GM18511 (cell line): Measurements from ENCODE around the gene CRACR2A.

ENCODE experiments used
- ATAC-seq: cut with Tn5 transposase; IDR thresholded peaks from one replicate; pipeline ENCODE4 v1.9.1; 2021; ENCODE audit warnings: mild to moderate bottlenecking, moderate library complexity; ENCODE audit not compliant: unreplicated experiment

Gene CRACR2A

GRCh38 chr12:3658327-3659163 lies 94.4 kb downstream of the CRACR2A start:
- no peak for ATAC-seq

GRCh38 chr12:3656946-3657622 lies 95.8 kb downstream of the CRACR2A start:
- no peak for ATAC-seq

GRCh38 chr12:3655328-3655900 lies 97.5 kb downstream of the CRACR2A start:
- no peak for ATAC-seq

GRCh38 chr12:3651585-3652424 lies 101.1 kb downstream of the CRACR2A start:
- no peak for ATAC-seq

- ATAC-seq: no peak
These were observed 105.4 kb downstream of the CRACR2A start for GRCh38 chr12:3647504-3647903.

- ATAC-seq: no peak
These were observed 106.2 kb downstream of the CRACR2A start for GRCh38 chr12:3646561-3647241.

GRCh38 chr12:3645091-3645490 lies 107.8 kb downstream of the CRACR2A start:
- ATAC-seq: no peak

- ATAC-seq: no peak
These were observed 108.8 kb downstream of the CRACR2A start for GRCh38 chr12:3644104-3644503.

GRCh38 chr12:3641428-3642018 lies 111.4 kb downstream of the CRACR2A start:
- ATAC-seq: no peak

- ATAC-seq: no peak
These were observed 116.6 kb downstream of the CRACR2A start for GRCh38 chr12:3636328-3636727.

- ATAC-seq: no peak
These were observed 118.6 kb downstream of the CRACR2A start for GRCh38 chr12:3634348-3634747.

GRCh38 chr12:3633396-3633795 lies 119.5 kb downstream of the CRACR2A start:
- no peak for ATAC-seq

GRCh38 chr12:3632754-3633153 lies 120.2 kb downstream of the CRACR2A start:
- ATAC-seq: no peak

- ATAC-seq: no peak
These were observed 120.7 kb downstream of the CRACR2A start for GRCh38 chr12:3632256-3632655.

- no peak for ATAC-seq
These were observed 121.2 kb downstream of the CRACR2A start for GRCh38 chr12:3631759-3632158.

- no peak for ATAC-seq
These were observed 121.7 kb downstream of the CRACR2A start for GRCh38 chr12:3631272-3631637.

GRCh38 chr12:3630621-3631271 lies 122.2 kb downstream of the CRACR2A start:
- ATAC-seq: no peak

GRCh38 chr12:3630111-3630510 lies 122.8 kb downstream of the CRACR2A start:
- no peak for ATAC-seq

GRCh38 chr12:3629057-3629830 lies 123.7 kb downstream of the CRACR2A start:
- no peak for ATAC-seq
